HG03108 (cell line): ENCODE measurements around the gene C1QTNF2.

ENCODE experiments used
- ATAC-seq: cut with Tn5 transposase; IDR thresholded peaks from one replicate; pipeline ENCODE4 v1.9.1; 2021; ENCODE audit warnings: moderate library complexity; ENCODE audit not compliant: unreplicated experiment

Gene C1QTNF2

GRCh38 chr5:160375701-160376100, 5.3 kb upstream of the C1QTNF2 start:
- no peak for ATAC-seq

- ATAC-seq = no peak
Measured at GRCh38 chr5:160375166-160375565, 4.7 kb upstream of the C1QTNF2 start.

GRCh38 chr5:160371294-160371693, 868 bp upstream of the C1QTNF2 start:
- ATAC-seq = no peak

- ATAC-seq = no peak
Measured at GRCh38 chr5:160370713-160371034, 248 bp upstream of the C1QTNF2 start.

GRCh38 chr5:160367885-160368284, 2.5 kb downstream of the C1QTNF2 start:
- no peak for ATAC-seq

- no peak for ATAC-seq
Measured at GRCh38 chr5:160367261-160367660, 3.2 kb downstream of the C1QTNF2 start.

- ATAC-seq = no peak
Measured at GRCh38 chr5:160366230-160366629, 4.2 kb downstream of the C1QTNF2 start.

GRCh38 chr5:160363660-160364395, 6.6 kb downstream of the C1QTNF2 start:
- ATAC-seq = no peak

GRCh38 chr5:160363211-160363610, 7.2 kb downstream of the C1QTNF2 start:
- ATAC-seq = no peak

GRCh38 chr5:160361624-160362228, 8.7 kb downstream of the C1QTNF2 start:
- no peak for ATAC-seq

- no peak for ATAC-seq
Measured at GRCh38 chr5:160360310-160360709, 10.1 kb downstream of the C1QTNF2 start.

- no peak for ATAC-seq
Measured at GRCh38 chr5:160359816-160360215, 10.6 kb downstream of the C1QTNF2 start.

GRCh38 chr5:160359242-160359641, 11.2 kb downstream of the C1QTNF2 start:
- no peak for ATAC-seq

GRCh38 chr5:160357861-160358411, 12.5 kb downstream of the C1QTNF2 start:
- no peak for ATAC-seq

- ATAC-seq = no peak
Measured at GRCh38 chr5:160357394-160357793, 13.0 kb downstream of the C1QTNF2 start.

- no peak for ATAC-seq
Measured at GRCh38 chr5:160356550-160357347, 13.7 kb downstream of the C1QTNF2 start.

- ATAC-seq = no peak
Measured at GRCh38 chr5:160354666-160355065, 15.8 kb downstream of the C1QTNF2 start.

- no peak for ATAC-seq
Measured at GRCh38 chr5:160353379-160353778, 17.0 kb downstream of the C1QTNF2 start.

GRCh38 chr5:160352308-160352707, 18.1 kb downstream of the C1QTNF2 start:
- no peak for ATAC-seq

GRCh38 chr5:160349935-160350303, 20.5 kb downstream of the C1QTNF2 start:
- ATAC-seq = no peak

GRCh38 chr5:160349249-160349934, 21.0 kb downstream of the C1QTNF2 start:
- ATAC-seq = no peak
